ENCODE results near the gene TRIM50.

- TF ChIP-seq CTCF (IDR thresholded peaks at IDR 0.05; ENCODE audit: poor library complexity) (no peak), EZH2phosphoT487 (IDR thresholded peaks at IDR 0.05; ENCODE audit: low read depth, severe bottlenecking, unreplicated experiment) (no peak)
Observed at GRCh38 chr7:73363225-73364005, 35.5 kb upstream of the TRIM50 start.

All from hepatocyte (in vitro differentiated cells).